H1 (cell line): ENCODE results near the gene HOXB9. TPM values are rescaled to one million over a fixed set of nuclear protein-coding genes. Genes with fewer than 3 reads are reported as not detected.
A peak's percentile ranks its signal among the peaks of the same experiment; 100 is the strongest.

Experiments
- CTCF ChIA-PET: fragments of 300-600 bp; sonication (Branson Sonifier 250); formaldehyde crosslinking; loops from one replicate; lab custom pipeline; 2021; ENCODE audit not compliant: partially characterized antibody; lab: Charles Lee
- POLR2A ChIA-PET: fragments of 300-600 bp; sonication (Branson Sonifier 250); formaldehyde crosslinking; loops from one replicate; lab custom pipeline; 2021; ENCODE audit warnings: inconsistent platforms; ENCODE audit not compliant: partially characterized antibody; lab: Charles Lee
- DNase-seq, 2 experiments: peaks; one replicate each; pipeline versions ENCODE4 v3.0.0 to v3.0.0-alpha.2; 2010 to 2022; ENCODE audit warnings: low spot score in 2 of 2, low read depth in 1 of 2, mixed read lengths in 1 of 2
- FAIRE-seq: peaks from 2 replicates; lab custom pipeline; 2011; peaks lifted over from hg19 to GRCh38; lab: Jason Lieb, UNC
- H2AFZ ChIP-seq: 2 replicates; pipeline ENCODE4 v1.8.1; 2012; ENCODE audit warnings: low read length, inconsistent platforms
- H2AK5ac ChIP-seq: 2 replicates; pipeline ENCODE4 v1.6.1; 2013; ENCODE audit warnings: low read depth, low read length
- H2BK120ac ChIP-seq: replicated peaks from 2 replicates; pipeline ENCODE3; 2013; ENCODE audit warnings: low read depth, low read length, inconsistent platforms
- H2BK12ac ChIP-seq: 2 replicates; pipeline ENCODE4 v1.6.1; 2013; ENCODE audit warnings: low read depth, low read length
- H2BK15ac ChIP-seq: 2 replicates; pipeline ENCODE4 v1.6.1; 2013; ENCODE audit warnings: low read length
- H2BK20ac ChIP-seq: 2 replicates; pipeline ENCODE4 v1.6.1; 2013; ENCODE audit warnings: low read length
- H2BK5ac ChIP-seq: 2 replicates; pipeline ENCODE4 v1.6.1; 2013; ENCODE audit warnings: low read depth, low read length
- H3K14ac ChIP-seq: 2 replicates; pipeline ENCODE4 v1.6.1; 2013; ENCODE audit warnings: inconsistent platforms; ENCODE audit not compliant: insufficient read length
- H3K18ac ChIP-seq: 2 replicates; pipeline ENCODE4 v1.6.1; 2013; ENCODE audit warnings: low read length; ENCODE audit errors: extremely low read depth
- H3K23ac ChIP-seq: 2 replicates; pipeline ENCODE4 v1.6.1; 2013; ENCODE audit warnings: inconsistent platforms; ENCODE audit not compliant: insufficient read length
- H3K23me2 ChIP-seq: 2 replicates; pipeline ENCODE4 v1.6.1; 2013; ENCODE audit warnings: low read depth, low read length
- H3K27ac ChIP-seq: 2 replicates; pipeline ENCODE4 v1.6.1; 2011; ENCODE audit warnings: low read depth, low read length, inconsistent platforms
- H3K27me3 ChIP-seq, 4 experiments: replicated peaks in 1 of 4; 1 replicate in 1 of 4; 2 replicates in 3 of 4; pipeline versions ENCODE4 v1.6.1 to v1.8.1; 2011 to 2013; ENCODE audit warnings: low read length in 3 of 4, mild to moderate bottlenecking in 3 of 4, inconsistent platforms in 2 of 4, mixed read lengths in 2 of 4, moderate library complexity in 1 of 4; ENCODE audit not compliant: control insufficient read depth in 3 of 4, insufficient read depth in 3 of 4; ENCODE audit errors: extremely low read depth in 1 of 4
- H3K36me3 ChIP-seq, 4 experiments: 2 replicates each; pipeline versions ENCODE4 v1.6.1 to v1.8.1; 2011 to 2013; ENCODE audit warnings: mild to moderate bottlenecking in 4 of 4, low read length in 3 of 4, moderate library complexity in 2 of 4, control low read depth in 1 of 4, inconsistent platforms in 1 of 4; ENCODE audit not compliant: insufficient read depth in 4 of 4, control insufficient read depth in 2 of 4
- H3K4ac ChIP-seq: replicated peaks from 2 replicates; pipeline ENCODE3; 2013; ENCODE audit warnings: low read length, low read depth, mixed read lengths, inconsistent platforms; ENCODE audit not compliant: insufficient read length
- H3K4me1 ChIP-seq, 4 experiments: replicated peaks in 1 of 4; 1 replicate in 1 of 4; 2 replicates in 3 of 4; pipeline versions ENCODE4 v1.6.1 to v1.8.1; 2011 to 2013; ENCODE audit warnings: low read length in 3 of 4, inconsistent platforms in 2 of 4, mixed read lengths in 1 of 4; ENCODE audit not compliant: insufficient read depth in 4 of 4, control insufficient read depth in 3 of 4
- H3K4me2 ChIP-seq, 2 experiments: 2 replicates each; pipeline versions ENCODE4 v1.6.1 to v1.8.1; 2011 to 2013; ENCODE audit warnings: low read depth in 2 of 2, low read length in 2 of 2, control low read depth in 1 of 2, inconsistent platforms in 1 of 2, mild to moderate bottlenecking in 1 of 2; ENCODE audit not compliant: insufficient read depth in 1 of 2
- H3K4me3 ChIP-seq, 4 experiments: fragments of 200-600, 300-600 bp in 1 of 4; sonication (generic), shearing (Covaris generic), sonication (Bioruptor Twin) in 1 of 4; 2 replicates each; pipeline versions ENCODE4 v1.5.1 to v1.8.1; 2011 to 2016; ENCODE audit warnings: low read length in 4 of 4, low read depth in 3 of 4, control low read depth in 2 of 4, inconsistent platforms in 2 of 4, mild to moderate bottlenecking in 2 of 4, mixed read lengths in 1 of 4, moderate library complexity in 1 of 4; ENCODE audit not compliant: insufficient read depth in 2 of 4; ENCODE audit errors: extremely low read depth in 1 of 4
- H3K56ac ChIP-seq: replicated peaks from 2 replicates; pipeline ENCODE3; 2013; ENCODE audit warnings: low read depth, mild to moderate bottlenecking, mixed read lengths, low read length, inconsistent platforms; ENCODE audit not compliant: insufficient read length
- H3K79me1 ChIP-seq: 2 replicates; pipeline ENCODE4 v1.6.1; 2013; ENCODE audit warnings: low read depth, low read length, control low read depth
- H3K79me2 ChIP-seq, 2 experiments: 2 replicates each; pipeline versions ENCODE4 v1.6.1 to v1.8.1; 2012 to 2013; ENCODE audit warnings: low read length in 2 of 2, mild to moderate bottlenecking in 2 of 2, inconsistent platforms in 1 of 2; ENCODE audit not compliant: insufficient read depth in 2 of 2, control insufficient read depth in 1 of 2
- H3K9ac ChIP-seq, 4 experiments: replicated peaks in 1 of 4; 1 replicate in 1 of 4; 2 replicates in 3 of 4; pipeline versions ENCODE4 v1.6.1 to v1.8.1; 2011 to 2013; ENCODE audit warnings: low read depth in 3 of 4, low read length in 3 of 4, control low read depth in 2 of 4, mild to moderate bottlenecking in 2 of 4, moderate library complexity in 2 of 4, inconsistent platforms in 1 of 4; ENCODE audit errors: extremely low read depth in 1 of 4
- H3K9me3 ChIP-seq, 2 experiments: 2 replicates each; pipeline versions ENCODE4 v1.6.1 to v1.8.1; 2012 to 2013; ENCODE audit warnings: mild to moderate bottlenecking in 2 of 2, moderate library complexity in 2 of 2, control low read depth in 1 of 2, inconsistent platforms in 1 of 2, low read depth in 1 of 2, low read length in 1 of 2, mixed read lengths in 1 of 2; ENCODE audit not compliant: insufficient read depth in 2 of 2
- H4K20me1 ChIP-seq, 2 experiments: replicated peaks in 1 of 2; 2 replicates each; pipeline versions ENCODE3 to v1.8.1; 2011 to 2013; ENCODE audit warnings: inconsistent platforms in 2 of 2, low read length in 2 of 2, mild to moderate bottlenecking in 1 of 2; ENCODE audit not compliant: insufficient read depth in 2 of 2, control insufficient read depth in 1 of 2
- H4K5ac ChIP-seq: 2 replicates; pipeline ENCODE4 v1.6.1; 2013; ENCODE audit warnings: low read length, low read depth, mixed read lengths, inconsistent platforms; ENCODE audit not compliant: insufficient read length
- H4K8ac ChIP-seq: 2 replicates; pipeline ENCODE4 v1.8.0; 2013; ENCODE audit warnings: mild to moderate bottlenecking, moderate library complexity, low read length, inconsistent platforms; ENCODE audit not compliant: insufficient read depth; ENCODE audit errors: extremely low read depth
- H4K91ac ChIP-seq: replicated peaks from 2 replicates; pipeline ENCODE3; 2013; ENCODE audit warnings: low read length, mixed read lengths, inconsistent platforms; ENCODE audit not compliant: insufficient read length
- BRCA1 ChIP-seq: IDR thresholded peaks from 2 replicates; pipeline ENCODE4 v1.6.1; 2012; ENCODE audit warnings: low read depth, low read length, improper control_type of control experiment
- RNF2 ChIP-seq: fragments of 200-900, 300-1000 bp; sonication (generic); IDR thresholded peaks from 2 replicates; pipeline ENCODE4 v1.7.1; 2016; ENCODE audit warnings: borderline replicate concordance, low read depth, mild to moderate bottlenecking, antibody characterized with exemption, low read length; ENCODE audit not compliant: poor library complexity, severe bottlenecking; ENCODE audit errors: missing control alignments
- WGBS, 2 experiments: shearing (Covaris generic) in 1 of 2; methylation state at CpG; one replicate each; pipeline versions ENCODE4 v1.1.6 to v1.1.7; 2013 to 2015; ENCODE audit warnings: low lambda C conversion rate in 2 of 2, mixed read lengths in 2 of 2, inconsistent platforms in 1 of 2, low coverage in 1 of 2, missing lambda C conversion rate in 1 of 2; ENCODE audit not compliant: insufficient replicate concordance in 2 of 2, insufficient coverage in 1 of 2, insufficient read length in 1 of 2; ENCODE audit errors: extremely low coverage in 1 of 2, missing lambda C conversion rate in 1 of 2; 5-methylcytosine and 5-hydroxymethylcytosine counted together
- polyA plus RNA-seq, 7 experiments: library from polyadenylated mRNA; depleted of rRNA in 3 of 7; stranded (reverse) in 5 of 7; unstranded in 2 of 7; fragments of >200 nt in 5 of 7; fragments of 200-250 nt in 2 of 7; gene quantifications; 1 replicate in 5 of 7; 2 replicates in 1 of 7; 4 replicates in 1 of 7; pipeline versions ENCODE4 v1.2.1 to v1.2.3, GENCODE V29; 2011 to 2013; ENCODE audit warnings: missing spikeins in 2 of 7, mixed read lengths in 2 of 7
- total RNA-seq: library from RNA; stranded (reverse); fragmentation: NEBNext Ultra II Directional; extraction: Animal tissue kit (Norgen Biotek cat#: 25700); gene quantifications from 2 replicates; pipeline ENCODE4 v1.2.1, GENCODE V29; 2021

Gene HOXB9
- total and polyA plus RNA-seq, 2 of the 8 experiments (the other 6 are each of a cell fraction or from before 2014, with no cell fraction given) = not detected

- Histone ChIP-seq H2BK5ac (no peak overlapping the region), H4K8ac (no peak overlapping the region), H3K4me3 (peak overlapping the region in 1 of 4 experiments; percentile 51; a peak in 2 of 8 replicates), H2BK20ac (no peak overlapping the region), H4K20me1 (peaks cover 6 to 26% of the 10 kb centered on the region in 2 experiments), H2AK5ac (no peak overlapping the region), H3K23ac (no peak overlapping the region), H2BK12ac (0 out of 2 replicates have a peak overlapping the region, but pooled peaks have one; percentile 9), H2BK120ac (no peak overlapping the region), H3K56ac (no peak overlapping the region), H3K4me2 (peak overlapping the region; percentile 56 to 73; a peak in 3 of 4 replicates), H3K14ac (no peak overlapping the region), H3K23me2 (peaks cover 3% of the 10 kb centered on the region; the same call in 1 of the 2 replicates), H4K91ac (no peak overlapping the region), H2BK15ac (no peak overlapping the region; the same call in 1 of the 2 replicates), H3K36me3 (peaks cover 0 to 10% (median 0%) of the 10 kb centered on the region in 4 experiments; a peak in 1 of 8 replicates), H4K5ac (no peak overlapping the region), H3K79me2 (no peaks in the 10 kb centered on the region), H3K4ac (no peak overlapping the region), H3K18ac (no peak overlapping the region), H3K27ac (no peak overlapping the region), H3K79me1 (no peaks in the 10 kb centered on the region), H3K27me3 (peaks cover 85 to 97% (median 90%) of the 10 kb centered on the region in 4 experiments), H3K4me1 (peaks cover 0 to 14% (median 9%) of the 10 kb centered on the region in 4 experiments; a peak in 5 of 7 replicates), H2AFZ (no peak overlapping the region), H3K9me3 (no peaks in the 10 kb centered on the region), H3K9ac (no peak overlapping the region)
- TF ChIP-seq RNF2 (peak; percentile 74), BRCA1 (no peak)
- ChIA-PET POLR2A (interaction anchor here (0.7 to 0.9 kb wide), 2 partner anchors 9 to 73 kb away, joined by 3 to 4 read pairs; no protein-coding TSS in a partner anchor), CTCF (interaction anchor here (1.2 to 1.4 kb wide), 3 partner anchors 9 to 233 kb away, joined by 3 to 6 read pairs (median 4); no protein-coding TSS in a partner anchor)
- 20% methylated on average over 14 of the region's 14 CpGs; no CpG with 5 or more reads in 1 of the 2 experiments for WGBS, 2 experiments
- no peak for DNase-seq
- FAIRE-seq = no peak
These were observed 19.6 kb upstream of the HOXB9 start for GRCh38 chr17:48645639-48646182.
